Activated naive CD8-positive, alpha-beta T cell treated with anti-CD3 and anti-CD28 coated beads, Interleukin-2, amount 10 ng/mL, durations not matched to agents 7 days and 5 days (primary cell): ENCODE data around the gene APOH. TPM values are rescaled to one million over a fixed set of nuclear protein-coding genes. Genes with fewer than 3 reads are reported as not detected.
"Not testable (repeated sequence)": the region's sequence is repeated elsewhere in the genome, so short reads cannot be mapped to it uniquely, and the experiment has no call there.

Source experiments
- ATAC-seq: fragments of 150-1000 bp; cut with Tn5 transposase; one replicate; pipeline ENCODE4 v1.10.0; 2021; ENCODE audit warnings: low read depth, moderate library complexity
- POLR2A ChIA-PET: fragments of 350-600 bp; sonication (Branson Sonifier 250); formaldehyde crosslinking; loops from one replicate; lab custom pipeline; 2021; ENCODE audit warnings: antibody characterized with exemption; lab: Charles Lee
- DNase-seq: peaks from one replicate; pipeline ENCODE4 v3.0.0; 2021
- H3K27ac Mint-ChIP-seq: one replicate; pipeline ENCODE4 v1.8.0; 2022; ENCODE audit warnings: mild to moderate bottlenecking, mixed read lengths
- H3K27me3 Mint-ChIP-seq: one replicate; pipeline ENCODE4 v1.8.0; 2022; ENCODE audit warnings: mild to moderate bottlenecking, moderate library complexity, mixed read lengths
- H3K36me3 Mint-ChIP-seq: one replicate; pipeline ENCODE4 v1.8.0; 2021; ENCODE audit warnings: mild to moderate bottlenecking, mixed read lengths
- H3K4me1 Mint-ChIP-seq: one replicate; pipeline ENCODE4 v1.8.0; 2021; ENCODE audit warnings: mixed read lengths
- H3K4me3 Mint-ChIP-seq: one replicate; pipeline ENCODE4 v1.8.0; 2022; ENCODE audit warnings: mild to moderate bottlenecking, moderate library complexity, mixed read lengths
- H3K9me3 Mint-ChIP-seq: one replicate; pipeline ENCODE4 v1.8.0; 2021; ENCODE audit warnings: mixed read lengths
- total RNA-seq, 2 experiments: library from RNA; stranded (reverse); gene quantifications; one replicate each; pipeline ENCODE4 v1.2.3, GENCODE V29; 2021

APOH gene
- total RNA-seq, 2 experiments from 2014 or later: not detected

DNA sequence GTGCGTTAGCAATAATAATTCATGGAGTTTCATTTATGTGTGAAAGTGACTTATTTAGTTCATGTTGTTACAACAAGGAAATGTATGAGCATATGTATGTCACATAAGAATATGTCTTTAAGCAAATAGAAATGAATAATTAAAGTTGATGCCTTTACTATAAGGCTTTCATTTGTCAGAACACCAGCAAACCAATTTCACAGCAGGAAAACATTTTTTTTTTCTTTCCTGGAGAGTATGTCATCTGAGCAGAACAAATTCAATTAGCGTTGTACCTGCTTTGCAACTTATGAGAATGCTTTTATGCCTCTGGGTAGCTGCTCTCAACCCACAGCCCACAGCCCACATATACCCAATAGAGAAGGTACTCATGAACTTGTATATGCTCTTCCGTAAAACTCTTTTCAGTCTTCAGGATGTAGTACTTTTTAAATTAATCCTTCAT lies 26.3 kb upstream of the APOH start:
- no peaks in the 10 kb centered on the region for H3K9me3 Mint-ChIP-seq
- peaks cover 18% of the 10 kb centered on the region for H3K4me1 Mint-ChIP-seq
- POLR2A ChIA-PET: interaction anchor here (0.8 to 1.0 kb wide), 2 partner anchors 171 to 311 kb away, joined by 3 read pairs; no protein-coding TSS in a partner anchor
- ATAC-seq (peak; percentile 41), DNase-seq (no peak)
- peak overlapping the region; percentile 71 for H3K4me3 Mint-ChIP-seq
- H3K36me3 Mint-ChIP-seq: no peaks in the 10 kb centered on the region
- H3K27ac Mint-ChIP-seq: peak overlapping the region; percentile 40
- H3K27me3 Mint-ChIP-seq: no peaks in the 10 kb centered on the region

DNA sequence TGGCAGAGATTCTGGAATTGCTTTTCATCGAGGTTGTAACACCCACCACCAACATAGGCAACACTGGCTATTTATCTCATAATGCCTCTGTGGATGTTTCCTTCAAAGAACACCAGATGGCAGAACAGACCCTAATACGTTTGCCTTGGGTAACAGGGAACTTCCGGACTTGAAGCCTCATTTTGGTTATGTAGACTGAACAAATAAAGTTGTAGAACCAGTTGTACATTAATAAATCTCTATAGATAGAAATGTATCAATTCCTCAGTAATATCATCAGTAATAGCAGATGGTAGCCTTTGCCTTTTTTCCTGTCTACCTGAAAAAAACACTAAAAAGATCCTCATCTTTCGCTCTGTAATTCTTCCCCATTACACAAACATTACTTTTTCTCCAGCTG lies 25.9 kb upstream of the APOH start:
- H3K27ac Mint-ChIP-seq: peak overlapping the region; percentile 40
- no peaks in the 10 kb centered on the region for H3K27me3 Mint-ChIP-seq
- H3K4me1 Mint-ChIP-seq: peaks cover 14% of the 10 kb centered on the region
- DNase-seq (no peak), ATAC-seq (peak; percentile 90)
- POLR2A ChIA-PET: interaction anchor here (0.8 to 1.0 kb wide), 2 partner anchors 172 to 311 kb away, joined by 3 read pairs; no protein-coding TSS in a partner anchor
- H3K36me3 Mint-ChIP-seq: no peaks in the 10 kb centered on the region
- H3K9me3 Mint-ChIP-seq: no peaks in the 10 kb centered on the region
- peak overlapping the region; percentile 71 for H3K4me3 Mint-ChIP-seq

DNA sequence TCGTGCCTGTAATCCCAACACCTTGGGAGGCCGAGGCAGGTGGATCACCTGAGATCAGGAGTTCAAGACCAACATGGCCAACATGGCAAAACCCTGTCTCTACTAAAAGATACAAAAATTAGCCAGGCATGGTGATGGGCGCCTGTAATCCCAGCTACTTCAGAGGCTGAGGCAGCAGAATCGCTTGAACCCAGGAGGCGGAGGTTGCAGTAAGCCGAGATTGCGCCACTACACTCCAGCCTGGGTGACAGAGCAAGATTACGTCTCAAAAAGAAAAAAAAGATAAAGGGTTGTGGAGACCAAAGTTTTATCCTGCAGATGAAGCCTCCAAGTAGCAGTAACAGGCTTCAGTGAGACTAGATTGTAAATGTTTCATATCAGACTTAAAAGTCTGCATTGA lies 24.2 kb upstream of the APOH start:
- H3K36me3 Mint-ChIP-seq, H3K4me3 Mint-ChIP-seq, H3K27ac Mint-ChIP-seq, H3K27me3 Mint-ChIP-seq, POLR2A ChIA-PET, H3K9me3 Mint-ChIP-seq, ATAC-seq, DNase-seq: not testable (repeated sequence)
- H3K4me1 Mint-ChIP-seq: peaks cover 12% of the 10 kb centered on the region

DNA sequence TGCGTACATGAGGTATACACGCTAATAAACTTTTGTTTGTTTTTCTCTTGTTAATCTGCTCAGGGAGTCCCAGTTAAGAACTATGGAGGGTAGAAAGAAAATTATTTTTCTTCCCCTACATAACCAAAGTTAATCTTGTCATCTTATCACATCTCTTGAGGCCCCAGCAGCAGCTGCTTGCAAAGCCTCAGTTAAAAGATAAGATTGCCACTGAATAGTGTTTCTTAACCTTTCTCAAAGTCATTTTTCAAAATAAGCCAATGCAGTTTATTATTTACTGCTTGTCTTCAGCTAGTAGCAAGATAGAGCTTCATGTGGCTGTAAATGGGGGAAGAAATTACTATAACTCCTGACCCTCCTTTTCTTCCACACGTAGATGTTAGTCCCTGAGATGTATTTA lies 21.5 kb upstream of the APOH start:
- POLR2A ChIA-PET: no interaction called here
- Mint-ChIP-seq H3K27ac (no peak overlapping the region), H3K4me3 (no peak overlapping the region), H3K36me3 (no peaks in the 10 kb centered on the region), H3K9me3 (no peaks in the 10 kb centered on the region), H3K4me1 (peaks cover 16% of the 10 kb centered on the region), H3K27me3 (no peaks in the 10 kb centered on the region)
- DNase-seq: no peak
- no peak for ATAC-seq

DNA sequence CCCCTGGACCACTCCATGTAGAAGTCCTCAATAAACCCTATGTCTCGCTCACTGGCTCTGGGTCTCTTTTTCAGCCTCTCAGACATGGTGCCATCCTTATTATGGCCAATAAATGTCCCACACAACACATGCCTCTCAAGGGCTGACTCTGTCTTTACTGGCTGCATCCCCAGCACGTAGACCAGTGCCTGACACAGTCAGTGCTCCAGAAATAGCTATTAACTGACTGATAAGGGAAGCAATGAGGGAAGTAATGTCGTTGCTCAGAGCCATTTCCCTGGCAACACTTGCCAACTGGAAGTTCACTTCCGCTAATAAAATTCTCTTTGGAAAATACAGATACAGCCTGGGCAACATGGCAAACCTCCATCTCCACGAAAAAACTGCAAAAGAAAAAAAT lies 19.1 kb upstream of the APOH start:
- POLR2A ChIA-PET: interaction anchor here (0.7 kb wide), 1 partner anchor 697 kb away, joined by 3 read pairs; no protein-coding TSS in a partner anchor
- H3K27me3 Mint-ChIP-seq: no peaks in the 10 kb centered on the region
- DNase-seq: no peak
- peaks cover 12% of the 10 kb centered on the region for H3K4me1 Mint-ChIP-seq
- H3K4me3 Mint-ChIP-seq: no peak overlapping the region
- H3K9me3 Mint-ChIP-seq: peaks cover 1% of the 10 kb centered on the region
- no peak for ATAC-seq
- no peaks in the 10 kb centered on the region for H3K36me3 Mint-ChIP-seq
- H3K27ac Mint-ChIP-seq: no peak overlapping the region

DNA sequence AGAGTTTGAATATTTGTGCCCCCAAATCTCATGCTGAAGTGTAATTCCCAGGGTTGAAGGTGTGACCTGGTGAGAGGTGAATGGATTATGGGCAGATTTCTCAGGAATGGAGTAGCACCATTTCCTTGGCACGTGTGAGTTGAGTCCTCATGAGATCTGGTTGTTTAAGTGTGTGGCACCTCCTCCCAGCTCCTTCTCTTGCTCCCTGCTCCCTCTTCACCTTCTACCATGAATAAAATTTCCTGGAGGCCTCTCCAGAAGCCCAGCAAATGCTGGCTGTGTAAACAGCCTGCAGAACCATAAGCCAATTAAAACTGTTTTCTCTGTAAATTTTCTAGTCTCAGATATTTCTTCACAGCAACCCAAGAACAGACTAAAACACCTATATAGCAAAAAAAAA lies 12.6 kb upstream of the APOH start:
- ATAC-seq (no peak), DNase-seq (no peak)
- Mint-ChIP-seq H3K27ac (no peak overlapping the region), H3K36me3 (no peaks in the 10 kb centered on the region), H3K9me3 (peaks cover 2% of the 10 kb centered on the region), H3K4me1 (peaks cover 11% of the 10 kb centered on the region), H3K4me3 (no peak overlapping the region), H3K27me3 (peaks cover 1% of the 10 kb centered on the region)
- POLR2A ChIA-PET: no interaction called here

DNA sequence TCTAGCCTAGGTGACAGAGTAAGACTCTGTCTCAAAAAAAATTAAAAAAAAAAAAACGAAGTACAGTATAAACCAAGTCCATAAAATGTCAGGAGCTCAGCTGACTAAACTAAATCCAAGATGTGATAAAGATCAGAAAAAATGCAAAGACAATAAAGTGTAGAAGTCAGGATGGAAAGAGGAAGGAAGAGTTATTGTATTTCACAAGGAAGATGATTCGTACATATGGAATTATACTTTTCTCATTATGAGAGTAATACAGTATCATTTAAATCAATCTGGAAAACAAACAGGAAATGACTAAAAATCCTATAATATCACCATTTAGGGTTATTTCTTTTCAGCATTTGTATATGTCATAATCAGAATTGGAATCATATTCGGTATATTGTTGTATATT lies 11.4 kb upstream of the APOH start:
- H3K4me1 Mint-ChIP-seq: peaks cover 4% of the 10 kb centered on the region
- H3K36me3 Mint-ChIP-seq: no peaks in the 10 kb centered on the region
- no peak for DNase-seq
- POLR2A ChIA-PET: no interaction called here
- H3K27ac Mint-ChIP-seq: no peak overlapping the region
- no peak overlapping the region for H3K4me3 Mint-ChIP-seq
- peaks cover 2% of the 10 kb centered on the region for H3K9me3 Mint-ChIP-seq
- no peak for ATAC-seq
- peaks cover 1% of the 10 kb centered on the region for H3K27me3 Mint-ChIP-seq

DNA sequence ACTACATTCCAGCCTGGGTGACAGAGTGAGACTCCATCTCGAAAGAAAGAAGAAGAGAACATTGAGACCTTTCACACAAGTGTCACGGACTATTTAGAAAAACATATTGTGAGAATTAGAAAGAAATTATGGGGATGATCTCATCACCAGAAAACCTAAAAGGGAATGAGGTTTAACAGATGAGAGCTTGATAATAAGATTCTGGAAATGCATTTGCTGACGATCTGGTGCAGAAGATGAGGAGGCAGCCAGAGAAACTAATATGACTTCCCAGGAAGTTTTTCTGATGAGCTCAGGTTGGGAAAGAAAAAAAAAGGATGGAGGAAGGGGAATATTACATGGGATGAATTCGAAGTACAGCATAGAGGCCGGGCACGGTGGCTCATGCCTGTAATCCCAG lies 10.8 kb upstream of the APOH start:
- no peak overlapping the region for H3K4me3 Mint-ChIP-seq
- no peak overlapping the region for H3K27ac Mint-ChIP-seq
- peaks cover 1% of the 10 kb centered on the region for H3K27me3 Mint-ChIP-seq
- peaks cover 1% of the 10 kb centered on the region for H3K9me3 Mint-ChIP-seq
- no peak for ATAC-seq
- POLR2A ChIA-PET: no interaction called here
- H3K4me1 Mint-ChIP-seq: peaks cover 2% of the 10 kb centered on the region
- DNase-seq: no peak
- no peaks in the 10 kb centered on the region for H3K36me3 Mint-ChIP-seq

DNA sequence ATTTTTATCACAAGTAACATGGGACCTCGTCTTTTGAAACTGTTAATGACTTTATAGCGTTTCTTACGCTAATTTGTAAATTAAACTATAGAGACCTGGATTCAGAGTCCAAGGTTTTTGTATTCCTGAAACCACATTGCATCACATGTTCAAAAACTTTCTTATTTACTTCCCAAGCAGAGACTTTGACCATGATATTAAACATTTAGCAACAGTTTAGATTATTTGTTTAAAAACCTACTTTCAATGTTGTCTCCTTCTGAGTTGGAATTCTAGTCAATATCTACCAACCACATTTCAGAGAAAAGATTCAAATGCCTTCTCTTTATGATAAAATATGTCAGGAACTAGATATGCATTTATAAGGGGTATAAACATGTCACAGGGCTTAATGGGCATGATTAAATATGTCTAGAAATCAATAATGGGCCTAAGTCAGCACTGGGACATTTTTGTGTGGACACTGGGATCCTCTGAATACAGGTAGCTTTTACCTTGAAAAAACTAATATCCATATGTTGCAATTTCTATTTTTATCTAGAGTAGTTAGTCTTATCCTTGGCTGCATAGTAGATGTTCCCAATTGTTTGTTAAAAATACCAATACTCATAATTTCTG lies 6.3 kb upstream of the APOH start:
- Mint-ChIP-seq H3K27me3 (peaks cover 3% of the 10 kb centered on the region), H3K9me3 (peaks cover 1% of the 10 kb centered on the region), H3K4me1 (no peaks in the 10 kb centered on the region), H3K36me3 (no peaks in the 10 kb centered on the region), H3K27ac (no peak overlapping the region), H3K4me3 (no peak overlapping the region)
- POLR2A ChIA-PET: interaction anchor here (0.7 kb wide), 2 partner anchors 113 to 395 kb away, joined by 3 to 4 read pairs; no protein-coding TSS in a partner anchor
- ATAC-seq (no peak), DNase-seq (no peak)

DNA sequence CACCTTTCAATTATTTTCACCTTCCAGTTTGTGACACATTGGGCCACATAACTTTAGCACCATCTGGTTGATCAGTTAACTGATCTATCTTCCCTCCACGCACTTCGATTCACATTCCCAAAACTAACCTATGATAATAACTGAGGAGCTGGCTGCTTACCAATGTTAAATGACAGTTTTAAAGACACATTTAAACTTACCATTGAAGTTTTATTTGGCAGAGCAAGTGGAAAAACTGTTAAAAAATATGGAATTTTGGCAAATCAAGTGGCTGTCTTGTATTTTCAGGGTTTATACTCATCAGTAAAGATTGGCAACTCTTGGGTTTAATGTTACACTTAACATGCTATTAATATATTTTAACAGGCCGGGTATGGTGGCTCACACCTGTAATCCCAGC lies 5.4 kb upstream of the APOH start:
- ATAC-seq (no peak), DNase-seq (no peak)
- H3K4me3 Mint-ChIP-seq: no peak overlapping the region
- no peak overlapping the region for H3K27ac Mint-ChIP-seq
- no peaks in the 10 kb centered on the region for H3K36me3 Mint-ChIP-seq
- no peaks in the 10 kb centered on the region for H3K4me1 Mint-ChIP-seq
- H3K27me3 Mint-ChIP-seq: peaks cover 2% of the 10 kb centered on the region
- H3K9me3 Mint-ChIP-seq: peaks cover 1% of the 10 kb centered on the region
- POLR2A ChIA-PET: no interaction called here

DNA sequence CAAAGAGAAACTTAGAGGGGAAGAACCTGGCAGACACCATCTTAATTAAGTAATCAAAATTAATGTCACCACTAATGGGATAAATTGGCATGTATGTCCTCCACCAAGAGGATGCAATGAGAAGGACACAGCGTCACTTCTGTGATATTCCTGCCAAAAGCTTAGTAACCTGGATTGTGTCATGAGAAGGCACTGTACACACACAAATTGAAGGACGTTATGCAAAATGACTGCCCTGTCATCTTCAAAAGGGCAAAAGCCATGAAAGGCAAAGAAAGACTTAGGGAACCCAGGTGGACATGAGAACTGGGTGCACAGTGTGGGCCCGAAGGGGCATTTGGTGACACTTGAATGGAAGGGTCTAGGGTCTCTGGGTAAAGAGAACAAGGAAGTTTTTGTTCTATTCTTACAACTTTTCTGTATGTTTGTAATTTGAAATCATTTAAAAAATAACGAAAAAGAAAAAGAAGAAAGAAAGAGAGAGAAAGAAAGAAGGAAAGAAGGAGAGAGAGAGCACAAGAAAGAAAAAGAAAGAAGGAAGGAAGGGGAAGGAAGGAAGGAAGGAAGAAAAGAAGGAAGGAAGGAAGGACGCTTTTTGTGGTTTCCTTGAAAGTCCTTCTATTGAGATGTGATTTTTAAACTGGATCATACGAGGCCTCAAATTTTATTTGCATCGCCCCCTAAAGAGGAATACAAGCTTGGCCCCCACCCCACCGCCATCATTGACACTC lies 4.0 kb upstream of the APOH start:
- H3K27me3 Mint-ChIP-seq: peaks cover 2% of the 10 kb centered on the region
- DNase-seq: no peak
- H3K9me3 Mint-ChIP-seq: peaks cover 1% of the 10 kb centered on the region
- H3K4me3 Mint-ChIP-seq: no peak overlapping the region
- no peaks in the 10 kb centered on the region for H3K4me1 Mint-ChIP-seq
- no peak for ATAC-seq
- no peak overlapping the region for H3K27ac Mint-ChIP-seq
- H3K36me3 Mint-ChIP-seq: no peaks in the 10 kb centered on the region
- POLR2A ChIA-PET: no interaction called here

DNA sequence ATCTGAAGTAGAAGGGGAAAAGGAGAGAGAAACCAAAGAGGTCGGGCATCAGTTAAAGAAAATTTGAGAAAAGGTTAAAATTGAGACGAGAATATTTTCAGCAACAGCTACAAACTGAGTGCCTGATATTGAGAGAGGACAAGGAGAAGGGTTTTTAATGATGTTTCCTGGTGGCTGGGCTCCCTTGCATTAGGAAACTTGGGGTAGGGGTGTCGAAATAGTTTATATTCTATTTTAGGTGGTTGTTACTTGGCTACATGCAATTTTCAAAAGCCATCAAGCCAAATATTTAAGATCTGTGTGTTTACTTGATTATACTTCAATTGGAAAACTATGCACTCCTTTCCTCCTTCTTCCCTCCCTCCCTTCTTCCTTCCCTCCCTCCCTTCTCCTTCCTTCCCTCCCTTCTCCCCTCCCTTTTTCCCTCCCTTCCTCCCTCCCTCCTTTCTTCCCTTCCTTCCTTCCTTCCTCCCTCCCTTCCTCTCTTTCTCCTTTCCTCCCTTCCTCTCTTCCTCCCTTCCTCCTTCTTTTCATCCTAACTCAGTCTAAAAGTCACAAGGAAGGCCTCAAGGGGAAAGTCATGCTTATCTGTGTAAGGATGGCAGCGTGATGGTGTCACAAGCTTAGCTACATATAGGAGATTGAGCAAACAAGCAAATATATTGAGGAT lies 1.8 kb upstream of the APOH start:
- Mint-ChIP-seq H3K9me3 (no peaks in the 10 kb centered on the region), H3K36me3 (no peaks in the 10 kb centered on the region), H3K4me3 (no peak overlapping the region), H3K27ac (no peak overlapping the region), H3K27me3 (peaks cover 7% of the 10 kb centered on the region), H3K4me1 (no peaks in the 10 kb centered on the region)
- ATAC-seq (no peak), DNase-seq (no peak)
- POLR2A ChIA-PET: no interaction called here

DNA sequence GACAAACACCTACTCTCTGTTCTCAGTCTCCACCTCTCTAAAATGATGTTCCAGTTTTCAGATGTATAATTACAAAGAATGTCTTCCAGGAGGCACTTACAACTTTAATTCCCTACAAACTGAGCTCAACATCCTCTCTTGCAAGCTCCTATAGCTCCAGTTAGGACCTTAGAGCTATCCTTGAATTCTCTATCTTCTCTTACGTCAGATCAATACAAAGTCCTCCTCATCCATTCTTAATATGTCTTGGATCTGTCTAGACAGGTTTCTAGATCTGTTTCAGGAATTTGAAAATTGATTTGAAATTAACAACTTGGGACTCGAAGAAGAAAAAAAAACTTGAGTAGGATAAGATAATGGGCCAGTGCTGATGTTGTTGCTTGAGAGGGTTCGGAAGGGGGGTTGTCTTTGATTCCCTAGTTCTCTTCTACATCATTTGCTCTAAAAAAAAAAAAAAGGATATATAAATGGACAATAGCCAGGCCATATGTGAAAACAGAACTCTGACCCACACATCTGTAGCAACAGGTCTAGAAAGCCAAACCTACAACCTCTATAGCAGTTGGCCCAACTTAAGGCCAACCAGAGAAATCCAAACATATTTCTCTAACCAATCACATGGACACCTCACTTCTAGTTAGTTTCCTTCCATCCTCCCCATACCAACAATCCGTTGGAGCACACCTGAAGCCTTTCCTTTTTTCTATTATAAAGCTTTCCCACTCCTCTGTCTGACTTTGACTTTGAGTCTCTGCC lies 746 bp upstream of the APOH start:
- no peak for DNase-seq
- ATAC-seq: no peak
- H3K27ac Mint-ChIP-seq: no peak overlapping the region
- no peak overlapping the region for H3K4me3 Mint-ChIP-seq
- no peaks in the 10 kb centered on the region for H3K9me3 Mint-ChIP-seq
- peaks cover 7% of the 10 kb centered on the region for H3K27me3 Mint-ChIP-seq
- no peaks in the 10 kb centered on the region for H3K36me3 Mint-ChIP-seq
- POLR2A ChIA-PET: no interaction called here
- H3K4me1 Mint-ChIP-seq: no peaks in the 10 kb centered on the region
